COLO668 (cell line): ENCODE measurements around the gene SPANXN4.

Experiments
- DNase-seq: peaks from one replicate; lab custom pipeline; 2025; ENCODE audit not compliant: unreplicated experiment; lab: John Stamatoyannopoulos, UW

Gene SPANXN4, protein sequence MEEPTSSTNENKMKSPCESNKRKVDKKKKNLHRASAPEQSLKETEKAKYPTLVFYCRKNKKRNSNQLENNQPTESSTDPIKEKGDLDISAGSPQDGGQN

DNA sequence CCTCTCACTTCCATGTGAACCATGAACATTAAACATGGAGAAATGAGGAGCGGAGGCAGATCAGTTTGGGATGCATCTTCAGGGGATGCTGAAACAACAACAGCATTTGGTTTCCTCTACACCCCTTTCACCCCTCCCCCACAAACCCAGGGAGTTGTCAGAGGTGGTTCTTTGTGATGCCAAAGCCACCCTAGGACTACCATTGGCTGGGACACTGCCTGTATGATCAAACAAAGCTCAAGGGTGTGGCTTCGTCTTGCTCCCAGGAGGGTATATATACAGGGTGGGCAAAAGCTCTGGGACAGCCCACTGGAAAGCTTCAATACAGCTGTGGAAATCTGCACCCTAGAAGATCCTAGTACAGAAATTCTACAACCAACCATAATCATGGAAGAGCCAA is at the start of gene SPANXN4:
SPANXN4 (plus strand) TSS at position 301 of the 400 bp plus-strand sequence; CDS start at position 388, 87 bp downstream.
- no peak for DNase-seq

DNA sequence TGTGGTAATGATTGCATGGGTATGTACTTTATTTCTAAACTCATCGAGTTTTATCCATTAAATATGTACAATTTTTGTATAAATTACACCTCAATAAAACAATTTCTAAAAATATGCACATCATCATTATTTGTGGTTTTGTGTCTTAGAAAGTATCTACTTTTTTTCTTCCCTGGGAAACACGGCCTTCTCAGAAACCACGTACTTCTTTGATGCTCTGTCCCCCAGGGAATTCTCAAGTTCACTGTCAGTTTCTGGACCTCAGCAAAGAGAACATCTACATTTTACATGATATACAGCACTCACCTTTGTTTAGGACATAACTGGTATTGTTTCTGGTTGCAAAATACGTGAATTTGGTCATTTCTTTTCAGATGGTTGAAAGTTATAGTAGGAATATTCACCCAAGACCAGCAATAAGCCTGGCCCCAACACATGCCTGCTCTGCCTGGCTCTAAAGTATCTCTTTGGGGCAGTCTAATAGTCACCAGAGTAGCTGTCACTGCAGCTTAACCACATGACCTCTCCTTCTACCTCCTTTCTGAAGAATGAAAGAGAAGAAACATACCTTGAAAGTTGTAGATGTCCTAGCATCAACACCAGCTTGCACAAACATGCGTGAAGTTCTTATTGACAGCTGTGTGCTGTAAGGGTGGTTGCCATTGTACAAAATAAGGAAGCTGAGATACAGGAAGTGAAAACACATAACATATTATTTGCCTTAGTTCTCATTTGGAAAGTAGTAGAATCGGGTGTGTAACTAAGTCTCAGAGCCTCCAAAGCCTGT is 48.4 kb upstream of the SPANXN4 start:
- no peak for DNase-seq

DNA sequence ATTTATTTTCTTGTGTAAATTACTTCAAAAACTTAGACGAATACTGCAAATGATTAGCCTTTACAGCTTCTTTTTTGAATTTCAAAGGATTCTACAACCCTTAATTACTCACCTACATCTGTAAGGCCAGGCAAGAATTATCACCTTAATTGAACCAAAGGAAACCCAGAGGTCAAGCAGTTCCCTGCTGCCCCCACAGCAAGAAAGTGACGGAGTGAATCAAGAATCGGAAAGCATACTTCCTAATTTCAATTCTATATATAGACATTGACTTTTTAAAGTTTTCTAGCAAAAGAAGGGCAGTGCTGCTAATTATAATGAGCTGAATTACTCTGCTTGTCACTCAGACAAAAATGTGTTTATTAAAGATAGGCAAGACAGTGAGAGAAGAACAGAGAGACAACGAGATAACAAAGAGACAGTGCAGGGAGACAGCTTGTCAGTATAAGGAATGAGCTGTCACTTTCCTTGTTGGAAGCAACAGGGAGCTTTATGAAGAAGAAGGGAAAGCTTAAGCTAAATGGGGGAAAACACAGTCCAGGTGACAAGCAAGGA is 47.5 kb upstream of the SPANXN4 start:
- no peak for DNase-seq

DNA sequence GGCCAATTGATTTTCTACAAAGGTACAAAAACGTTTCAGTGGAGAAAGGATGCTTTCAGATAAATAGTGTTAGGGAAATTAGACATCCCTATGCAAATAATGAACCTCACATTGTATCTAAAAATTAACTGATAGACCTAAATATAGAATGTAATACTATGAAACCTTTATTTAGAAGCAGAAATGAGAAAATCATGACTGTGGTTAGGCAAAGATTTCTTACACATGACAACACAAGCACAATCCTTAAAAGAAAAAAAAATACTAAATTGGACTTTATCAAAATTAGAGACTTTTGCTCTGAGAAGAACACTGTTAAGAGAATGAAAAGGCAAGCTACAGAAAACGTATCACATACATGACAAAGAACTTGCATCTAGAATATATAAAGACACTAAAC is 43.0 kb upstream of the SPANXN4 start:
- no peak for DNase-seq

DNA sequence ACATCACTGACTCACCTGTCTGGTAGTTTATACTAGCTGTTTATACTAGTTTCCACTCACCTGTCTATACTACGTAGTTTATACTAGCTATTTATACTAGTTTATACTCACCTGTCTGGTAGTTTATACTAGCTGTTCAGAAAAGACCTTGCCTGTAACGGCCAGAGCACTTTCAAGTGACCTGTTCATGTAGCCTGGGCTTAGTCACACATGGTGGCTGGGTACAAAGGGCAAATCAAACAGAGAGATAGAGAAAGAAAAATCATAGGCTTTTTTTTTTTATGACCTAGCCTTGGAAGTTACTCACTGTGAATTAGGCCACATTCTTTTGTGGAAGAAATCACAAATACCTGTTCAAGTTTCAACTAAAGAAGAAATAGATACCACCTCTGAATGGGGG is 30.7 kb upstream of the SPANXN4 start:
- no peak for DNase-seq

DNA sequence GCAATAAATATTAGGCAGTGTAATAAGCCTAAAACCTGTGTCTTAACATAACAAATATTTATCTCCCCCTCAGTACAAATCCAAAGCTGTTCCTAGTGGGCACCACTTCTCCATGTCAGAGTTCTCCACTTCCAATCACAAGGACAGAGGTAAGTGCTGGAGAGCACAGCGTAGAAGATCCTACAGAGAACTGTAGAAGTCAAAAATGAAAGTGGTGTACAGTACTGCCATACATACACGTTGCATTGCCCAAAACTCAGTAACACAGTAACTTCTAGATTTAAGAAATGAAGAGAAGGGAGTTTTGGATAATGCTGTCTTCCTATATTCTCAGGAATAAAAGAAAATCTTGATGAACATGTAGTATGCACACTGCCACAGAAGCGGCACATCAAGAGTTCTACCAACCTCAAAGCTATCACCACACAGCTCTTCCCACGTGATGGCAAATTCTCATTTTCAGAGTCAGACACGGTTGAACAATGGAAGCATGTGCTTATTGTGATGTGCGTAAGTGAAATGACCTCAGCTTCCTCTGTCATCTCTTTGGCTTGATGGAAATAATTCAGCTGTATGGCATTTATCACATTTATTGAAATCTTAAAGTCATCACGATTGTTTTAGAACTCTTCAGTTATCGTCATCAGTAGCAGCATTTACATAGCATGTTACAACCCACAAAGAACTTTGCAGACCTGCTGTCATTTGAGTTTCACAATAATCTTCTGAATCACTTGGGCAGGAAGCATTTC is 27.1 kb upstream of the SPANXN4 start:
- DNase-seq = no peak

DNA sequence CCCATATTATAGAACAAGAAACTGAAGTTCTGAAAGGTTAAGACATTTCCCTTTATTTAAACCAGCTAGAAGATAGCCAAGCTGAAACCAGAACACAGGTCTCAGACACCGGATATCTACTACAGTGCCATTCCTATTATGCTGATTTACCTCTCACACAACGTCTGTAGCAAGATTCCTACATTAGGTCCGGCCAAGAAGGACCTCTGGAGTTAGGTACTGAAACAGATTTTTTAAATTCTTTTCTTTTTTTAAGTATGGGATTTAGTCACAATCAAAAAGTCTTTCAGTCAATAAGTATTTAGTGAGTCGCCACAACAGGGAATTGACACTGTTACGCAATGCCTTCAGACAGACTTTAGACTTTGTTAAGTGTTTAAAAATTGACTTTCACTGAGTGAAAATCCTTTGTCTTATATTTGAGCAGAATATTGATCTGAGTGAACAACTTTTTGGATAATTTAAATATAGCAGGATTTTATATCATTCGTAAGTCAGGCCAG is 26.5 kb upstream of the SPANXN4 start:
- no peak for DNase-seq

DNA sequence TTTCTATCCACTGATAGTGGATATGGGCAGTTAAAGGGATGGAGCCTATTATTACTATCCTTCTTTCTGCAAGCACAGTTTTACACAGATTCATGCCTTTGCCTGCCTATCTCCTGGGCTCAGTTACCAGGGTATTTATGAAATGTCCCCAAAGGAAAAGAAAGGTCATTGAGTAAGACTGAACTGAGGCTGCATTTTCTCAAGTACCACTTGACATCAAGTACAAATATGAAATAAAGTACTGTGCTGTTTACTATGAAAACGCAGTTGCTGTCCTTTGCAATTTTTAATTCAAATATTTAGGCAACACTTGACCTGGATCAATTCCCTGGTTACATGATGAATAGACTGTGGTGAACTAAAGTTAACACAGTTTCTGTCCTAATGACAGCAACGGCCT is 23.5 kb upstream of the SPANXN4 start:
- no peak for DNase-seq

DNA sequence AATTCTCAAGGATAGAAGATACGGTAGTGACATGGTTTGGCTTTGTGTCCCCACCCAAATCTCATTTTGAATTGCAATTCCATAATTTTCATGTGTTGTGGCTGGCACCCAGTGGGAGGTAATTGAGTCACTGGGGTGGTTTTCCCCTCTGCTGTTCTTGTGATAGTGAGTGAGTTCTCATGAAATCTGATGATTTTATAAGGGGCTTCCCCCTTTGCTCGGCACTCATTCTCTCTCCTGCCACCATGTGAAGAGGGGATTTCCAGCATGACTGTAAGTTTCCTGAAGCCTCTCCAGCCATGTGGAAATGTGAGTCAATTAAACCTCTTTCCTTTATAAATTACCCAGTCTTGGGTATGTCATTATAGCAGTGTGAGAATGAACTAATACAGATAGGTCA is 8.5 kb upstream of the SPANXN4 start:
- no peak for DNase-seq

DNA sequence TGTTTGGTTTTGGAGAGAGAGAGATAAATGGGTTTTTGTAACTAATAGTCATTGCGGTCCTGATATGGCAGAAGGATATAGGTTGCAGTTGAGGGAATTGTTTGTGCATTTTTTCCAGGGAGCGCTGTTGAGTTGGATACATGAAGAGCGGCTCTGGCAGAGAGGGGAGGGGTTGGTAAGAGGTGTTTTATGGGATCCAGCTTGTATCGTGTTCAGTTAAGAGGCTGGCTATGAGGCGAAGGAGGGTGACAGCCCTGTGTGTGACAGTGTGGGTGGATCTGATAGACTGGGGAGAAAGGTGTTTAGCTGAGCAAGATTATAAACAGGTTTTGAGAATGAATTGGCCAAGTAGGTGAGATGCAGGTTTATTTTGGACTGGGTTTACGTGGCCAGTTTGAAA is 1.5 kb downstream of the SPANXN4 start:
- no peak for DNase-seq

DNA sequence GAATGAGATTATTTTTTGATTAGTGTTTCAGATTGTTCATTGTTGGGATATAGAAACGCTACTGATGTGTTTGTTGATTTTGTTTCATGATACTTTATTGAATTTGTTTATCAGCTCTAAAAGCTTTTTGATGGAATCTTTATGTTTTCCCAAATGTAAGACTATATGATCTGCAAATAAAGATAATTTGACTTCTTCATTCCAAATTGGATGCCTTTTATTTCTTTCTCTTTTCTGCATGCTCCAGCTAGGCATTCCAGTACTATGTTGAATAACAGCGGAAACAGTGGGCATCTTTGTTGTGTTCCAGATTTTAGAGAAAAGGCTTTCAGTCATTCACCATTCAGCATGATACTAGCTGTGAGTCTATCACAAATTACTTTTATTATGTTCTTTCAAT is 21.8 kb downstream of the SPANXN4 start:
- DNase-seq = no peak

DNA sequence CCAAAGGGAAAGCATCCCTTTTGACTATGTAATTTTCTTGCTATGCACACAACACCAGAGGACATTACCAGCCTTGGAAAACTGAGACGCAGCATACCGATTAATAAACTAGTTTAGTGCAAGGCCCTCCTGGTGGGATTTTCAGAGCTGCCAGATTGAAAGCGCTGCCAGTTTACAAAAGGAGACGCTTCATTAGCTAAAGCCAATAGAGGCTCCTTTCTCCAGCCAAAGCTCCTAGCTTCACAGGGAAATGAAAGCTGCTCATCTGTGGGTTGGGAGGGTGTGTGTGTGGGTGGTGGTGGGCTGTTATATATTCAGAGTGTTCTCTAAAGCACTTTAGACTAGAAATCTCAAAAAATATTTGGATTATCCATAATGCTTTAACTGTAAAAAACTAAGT is 32.4 kb downstream of the SPANXN4 start:
- DNase-seq = no peak

DNA sequence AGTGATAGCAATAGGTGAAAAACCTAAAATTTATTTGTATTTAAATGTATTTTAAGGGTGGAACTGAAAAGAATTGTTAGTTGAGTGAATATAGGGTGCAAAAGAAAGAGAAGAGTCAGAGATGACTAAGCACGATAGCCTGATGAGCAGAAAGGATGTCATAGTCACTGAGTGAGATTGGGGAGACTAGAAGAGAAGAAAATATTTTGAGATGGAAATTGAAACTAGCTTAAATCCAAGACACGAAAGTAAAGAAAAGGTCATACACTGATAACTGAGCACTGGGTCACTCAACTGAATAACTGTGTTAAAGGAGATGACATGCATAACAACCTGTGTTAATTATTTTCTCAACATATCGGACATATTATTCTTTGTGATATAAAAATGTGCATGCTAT is 55.5 kb downstream of the SPANXN4 start:
- DNase-seq = no peak

DNA sequence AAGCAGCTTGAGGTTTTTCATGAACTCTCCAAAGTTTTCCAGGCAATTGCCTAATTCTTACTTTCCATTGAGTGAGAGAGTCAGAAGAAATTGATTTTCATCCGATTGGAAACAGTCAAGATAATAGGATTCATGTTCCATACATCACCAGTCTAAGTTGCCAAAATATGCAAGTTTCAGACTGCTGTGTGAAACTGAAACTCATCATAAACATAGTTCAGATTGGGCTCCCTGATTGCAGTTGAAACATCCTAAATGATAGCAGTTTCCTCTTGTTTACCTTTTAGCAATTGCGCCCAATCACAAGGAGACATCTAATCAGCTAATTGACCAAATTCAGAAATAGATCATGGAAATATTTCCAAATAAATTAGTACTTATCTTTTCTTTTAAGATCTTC is 56.8 kb downstream of the SPANXN4 start:
- DNase-seq = no peak
